Activated CD8-positive, alpha-beta T cell treated with anti-CD3 and anti-CD28 coated beads, Interleukin-2, amount 10 ng/mL, durations not matched to agents 7 days and 5 days (primary cell): Measurements from ENCODE around the gene CCT5. TPM values are rescaled to one million over a fixed set of nuclear protein-coding genes. Genes with fewer than 3 reads are reported as not detected.
"Not testable (repeated sequence)": the region's sequence is repeated elsewhere in the genome, so short reads cannot be mapped to it uniquely, and the experiment has no call there.

Experiments used
- ATAC-seq: fragments of 150-1000 bp; cut with Tn5 transposase; one replicate; pipeline ENCODE4 v1.10.0; 2021; ENCODE audit warnings: moderate library complexity
- CTCF ChIA-PET: fragments of 350-600 bp; sonication (Branson Sonifier 250); formaldehyde crosslinking; loops from one replicate; lab custom pipeline; 2021; ENCODE audit warnings: antibody characterized with exemption; lab: Charles Lee
- POLR2A ChIA-PET: fragments of 350-600 bp; sonication (Branson Sonifier 250); formaldehyde crosslinking; loops from one replicate; lab custom pipeline; 2021; ENCODE audit warnings: antibody characterized with exemption; lab: Charles Lee
- DNase-seq: peaks from one replicate; pipeline ENCODE4 v3.0.0-alpha.2; 2020
- H3K27ac Mint-ChIP-seq: one replicate; pipeline ENCODE4 v1.8.0; 2021; ENCODE audit warnings: mild to moderate bottlenecking, mixed read lengths
- H3K27me3 Mint-ChIP-seq: one replicate; pipeline ENCODE4 v1.8.0; 2021; ENCODE audit warnings: low read depth, mixed read lengths
- H3K36me3 Mint-ChIP-seq: one replicate; pipeline ENCODE4 v1.8.0; 2021; ENCODE audit warnings: low read depth, mixed read lengths
- H3K4me1 Mint-ChIP-seq: one replicate; pipeline ENCODE4 v1.8.0; 2021; ENCODE audit warnings: low read depth, mixed read lengths
- H3K4me3 Mint-ChIP-seq: one replicate; pipeline ENCODE4 v1.8.0; 2021; ENCODE audit warnings: mild to moderate bottlenecking, mixed read lengths
- H3K9me3 Mint-ChIP-seq: one replicate; pipeline ENCODE4 v1.8.0; 2022; ENCODE audit warnings: mixed read lengths; ENCODE audit not compliant: insufficient read depth
- total RNA-seq, 2 experiments: library from RNA; stranded (reverse); gene quantifications; one replicate each; pipeline ENCODE4 v1.2.3, GENCODE V29; 2021

Gene CCT5
- total RNA-seq, 2 experiments from 2014 or later = 319 to 322 TPM

- ATAC-seq = no peak
- H3K4me1 Mint-ChIP-seq = no peaks in the 10 kb centered on the region
- H3K9me3 Mint-ChIP-seq = no peaks in the 10 kb centered on the region
- ChIA-PET POLR2A (no interaction called here), CTCF (no interaction called here)
- H3K4me3 Mint-ChIP-seq = no peak overlapping the region
- DNase-seq = no peak
- H3K27ac Mint-ChIP-seq = no peak overlapping the region
- H3K36me3 Mint-ChIP-seq = peaks cover 26% of the 10 kb centered on the region
- no peaks in the 10 kb centered on the region for H3K27me3 Mint-ChIP-seq
Measured at GRCh38 chr5:10222326-10222725, 27.8 kb upstream of the CCT5 start.

- Mint-ChIP-seq H3K9me3 (no peaks in the 10 kb centered on the region), H3K4me3 (no peak overlapping the region), H3K4me1 (no peaks in the 10 kb centered on the region), H3K27me3 (no peaks in the 10 kb centered on the region), H3K36me3 (peaks cover 29% of the 10 kb centered on the region), H3K27ac (no peak overlapping the region)
- POLR2A ChIA-PET = no interaction called here
- CTCF ChIA-PET = interaction anchor here (0.7 kb wide), 1 partner anchor 48 kb away, joined by 3 read pairs; no protein-coding TSS in a partner anchor
- no peak for ATAC-seq
- no peak for DNase-seq
Measured at GRCh38 chr5:10227379-10227778, 22.7 kb upstream of the CCT5 start.

- no peak overlapping the region for H3K27ac Mint-ChIP-seq
- DNase-seq (no peak), ATAC-seq (no peak)
- CTCF ChIA-PET = no interaction called here
- H3K4me3 Mint-ChIP-seq = no peak overlapping the region
- H3K36me3 Mint-ChIP-seq = peaks cover 29% of the 10 kb centered on the region
- H3K9me3 Mint-ChIP-seq = no peaks in the 10 kb centered on the region
- no peaks in the 10 kb centered on the region for H3K27me3 Mint-ChIP-seq
- POLR2A ChIA-PET = no interaction called here
- H3K4me1 Mint-ChIP-seq = no peaks in the 10 kb centered on the region
Measured at GRCh38 chr5:10228288-10228687, 21.8 kb upstream of the CCT5 start.

GRCh38 chr5:10229306-10230048 lies 20.6 kb upstream of the CCT5 start:
- Mint-ChIP-seq H3K36me3 (peaks cover 24% of the 10 kb centered on the region), H3K4me1 (no peaks in the 10 kb centered on the region), H3K27me3 (no peaks in the 10 kb centered on the region), H3K9me3 (no peaks in the 10 kb centered on the region), H3K27ac (no peak overlapping the region), H3K4me3 (no peak overlapping the region)
- ChIA-PET POLR2A (no interaction called here), CTCF (no interaction called here)
- no peak for ATAC-seq
- DNase-seq = no peak

- no peak overlapping the region for H3K4me3 Mint-ChIP-seq
- CTCF ChIA-PET = interaction anchor here (1.2 kb wide), 1 partner anchor 16 kb away, joined by 3 read pairs; no protein-coding TSS in a partner anchor
Measured at GRCh38 chr5:10232386-10232785, 17.7 kb upstream of the CCT5 start.

GRCh38 chr5:10233011-10233410 lies 17.1 kb upstream of the CCT5 start:
- ChIA-PET CTCF (interaction anchor here (1.2 kb wide), 1 partner anchor 15 kb away, joined by 3 read pairs; no protein-coding TSS in a partner anchor), POLR2A (interaction anchor here (0.8 kb wide), 1 partner anchor 127 kb away, joined by 3 read pairs; no protein-coding TSS in a partner anchor)
- Mint-ChIP-seq H3K4me3 (no peak overlapping the region), H3K9me3 (no peaks in the 10 kb centered on the region), H3K27me3 (no peaks in the 10 kb centered on the region), H3K27ac (no peak overlapping the region), H3K36me3 (peaks cover 20% of the 10 kb centered on the region), H3K4me1 (no peaks in the 10 kb centered on the region)
- no peak for DNase-seq
- no peak for ATAC-seq

More at GRCh38 chr5:10232386-10232785, 17.7 kb upstream of the CCT5 start:
- Mint-ChIP-seq H3K9me3 (no peaks in the 10 kb centered on the region), H3K4me1 (no peaks in the 10 kb centered on the region), H3K27me3 (no peaks in the 10 kb centered on the region), H3K36me3 (peaks cover 19% of the 10 kb centered on the region), H3K27ac (no peak overlapping the region)
- ATAC-seq (no peak), DNase-seq (no peak)
- POLR2A ChIA-PET = no interaction called here

GRCh38 chr5:10233505-10233904 lies 16.6 kb upstream of the CCT5 start:
- no peak overlapping the region for H3K4me3 Mint-ChIP-seq

GRCh38 chr5:10235350-10235749 lies 14.7 kb upstream of the CCT5 start:
- no peak overlapping the region for H3K4me3 Mint-ChIP-seq
- no peaks in the 10 kb centered on the region for H3K4me1 Mint-ChIP-seq
- DNase-seq (no peak), ATAC-seq (no peak)
- no peak overlapping the region for H3K27ac Mint-ChIP-seq
- POLR2A ChIA-PET = no interaction called here
- H3K9me3 Mint-ChIP-seq = no peaks in the 10 kb centered on the region
- peaks cover 24% of the 10 kb centered on the region for H3K36me3 Mint-ChIP-seq
- CTCF ChIA-PET = no interaction called here
- H3K27me3 Mint-ChIP-seq = no peaks in the 10 kb centered on the region

More at GRCh38 chr5:10233505-10233904, 16.6 kb upstream of the CCT5 start:
- DNase-seq = no peak
- H3K9me3 Mint-ChIP-seq = no peaks in the 10 kb centered on the region
- CTCF ChIA-PET = interaction anchor here (1.2 kb wide), 1 partner anchor 14 kb away, joined by 3 read pairs; no protein-coding TSS in a partner anchor
- H3K36me3 Mint-ChIP-seq = peaks cover 23% of the 10 kb centered on the region
- H3K27ac Mint-ChIP-seq = no peak overlapping the region
- no peak for ATAC-seq
- POLR2A ChIA-PET = interaction anchor here (0.8 kb wide), 1 partner anchor 126 kb away, joined by 3 read pairs; no protein-coding TSS in a partner anchor
- no peaks in the 10 kb centered on the region for H3K27me3 Mint-ChIP-seq
- H3K4me1 Mint-ChIP-seq = no peaks in the 10 kb centered on the region

- Mint-ChIP-seq H3K4me3 (no peak overlapping the region), H3K27ac (no peak overlapping the region), H3K4me1 (peaks cover 12% of the 10 kb centered on the region), H3K27me3 (no peaks in the 10 kb centered on the region), H3K9me3 (no peaks in the 10 kb centered on the region), H3K36me3 (peaks cover 6% of the 10 kb centered on the region)
- CTCF ChIA-PET = no interaction called here
- DNase-seq = no peak
- POLR2A ChIA-PET = no interaction called here
- ATAC-seq = no peak
Measured at GRCh38 chr5:10243660-10244240, 6.3 kb upstream of the CCT5 start.

- ATAC-seq = no peak
- H3K4me1 Mint-ChIP-seq = peaks cover 15% of the 10 kb centered on the region
- no peak for DNase-seq
- no peak overlapping the region for H3K4me3 Mint-ChIP-seq
- ChIA-PET CTCF (no interaction called here), POLR2A (no interaction called here)
- H3K27ac Mint-ChIP-seq = no peak overlapping the region
- no peaks in the 10 kb centered on the region for H3K27me3 Mint-ChIP-seq
- H3K36me3 Mint-ChIP-seq = peaks cover 6% of the 10 kb centered on the region
- H3K9me3 Mint-ChIP-seq = no peaks in the 10 kb centered on the region
Measured at GRCh38 chr5:10244342-10244944, 5.6 kb upstream of the CCT5 start.

GRCh38 chr5:10246761-10247160 lies 3.3 kb upstream of the CCT5 start:
- Mint-ChIP-seq H3K9me3 (no peaks in the 10 kb centered on the region), H3K36me3 (peaks cover 15% of the 10 kb centered on the region), H3K27me3 (no peaks in the 10 kb centered on the region), H3K4me3 (no peak overlapping the region), H3K27ac (no peak overlapping the region), H3K4me1 (peaks cover 22% of the 10 kb centered on the region)
- no peak for DNase-seq
- ATAC-seq = no peak
- ChIA-PET CTCF (interaction anchor here (1.1 kb wide), 1 partner anchor 37 kb away, joined by 5 read pairs; no protein-coding TSS in a partner anchor), POLR2A (no interaction called here)

- ATAC-seq, H3K4me3 Mint-ChIP-seq, H3K27ac Mint-ChIP-seq, POLR2A ChIA-PET, H3K27me3 Mint-ChIP-seq, DNase-seq, H3K9me3 Mint-ChIP-seq: not testable (repeated sequence)
- CTCF ChIA-PET = interaction anchor here (1.1 to 1.4 kb wide), 2 partner anchors 14 to 37 kb away, joined by 3 to 5 read pairs; no protein-coding TSS in a partner anchor
- H3K36me3 Mint-ChIP-seq = peaks cover 19% of the 10 kb centered on the region
- H3K4me1 Mint-ChIP-seq = peaks cover 27% of the 10 kb centered on the region
Measured at GRCh38 chr5:10247217-10247616, 2.9 kb upstream of the CCT5 start.
